ENCODE results near the gene TBCC.
"Not testable (repeated sequence)": the region's sequence is repeated elsewhere in the genome, so short reads cannot be mapped to it uniquely, and the experiment has no call there.

TBCC gene

DNA sequence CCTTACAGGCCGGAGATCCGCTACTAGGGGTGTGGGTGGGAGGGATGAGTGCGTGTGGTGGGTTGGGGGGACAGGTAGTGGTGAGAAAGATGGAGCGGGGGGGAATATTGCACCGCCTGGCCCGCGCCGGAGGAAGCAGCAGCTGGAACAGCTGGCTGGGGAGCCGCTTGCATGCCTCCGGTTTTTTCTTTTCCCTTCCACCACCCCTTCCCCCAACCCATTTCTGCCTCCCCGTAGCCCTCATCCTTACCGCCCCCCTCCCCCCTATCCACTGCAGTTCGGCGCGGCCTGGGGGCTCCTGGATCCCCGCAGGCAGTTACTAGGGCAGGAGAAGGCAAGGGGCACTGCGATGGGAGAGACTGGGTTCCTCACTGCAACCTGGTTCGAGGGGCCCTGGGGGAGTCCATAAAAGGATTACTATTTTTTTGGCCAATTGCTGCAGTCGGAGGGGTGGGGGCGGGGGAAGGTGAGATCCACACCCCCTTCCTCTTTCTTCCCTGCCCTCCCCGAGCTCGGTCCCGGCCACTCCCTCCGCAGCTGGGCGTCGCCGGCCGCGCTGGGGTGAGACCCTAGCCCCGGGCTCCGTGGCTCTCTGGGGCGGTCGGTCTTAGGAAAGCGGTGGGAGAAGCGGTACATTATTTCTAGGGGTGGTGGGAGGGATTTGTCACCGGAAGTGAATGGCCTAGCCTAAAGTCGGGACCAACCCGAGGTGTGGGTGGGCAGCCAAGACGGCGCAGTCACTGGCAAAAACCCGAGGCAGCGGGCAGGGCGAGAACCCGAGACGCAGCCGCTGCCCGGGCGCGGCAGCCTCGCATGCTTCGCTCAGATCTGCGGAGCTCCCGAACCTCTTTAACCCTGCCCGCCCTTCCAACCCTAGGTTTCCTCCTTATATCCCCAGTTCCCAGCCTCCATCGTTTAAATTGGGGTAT is 824 bp upstream of the TBCC start:
- Histone ChIP-seq H3K9ac (ENCODE audit: low read depth, low read length) (peak overlapping the region; percentile 92), H3K9me3 (ENCODE audit: control insufficient read depth, insufficient read depth, low read length) (no peaks in the 10 kb centered on the region), H3K4me1 (ENCODE audit: control insufficient read depth, insufficient read depth, low read length) (peaks cover 2% of the 10 kb centered on the region), H3K36me3 (ENCODE audit: control insufficient read depth, insufficient read depth, low read length) (no peaks in the 10 kb centered on the region), H3K27me3 (ENCODE audit: control insufficient read depth, insufficient read depth, low read length) (no peaks in the 10 kb centered on the region), H3K4me3 (ENCODE audit: low read depth, low read length) (peak overlapping the region; percentile 92)

DNA sequence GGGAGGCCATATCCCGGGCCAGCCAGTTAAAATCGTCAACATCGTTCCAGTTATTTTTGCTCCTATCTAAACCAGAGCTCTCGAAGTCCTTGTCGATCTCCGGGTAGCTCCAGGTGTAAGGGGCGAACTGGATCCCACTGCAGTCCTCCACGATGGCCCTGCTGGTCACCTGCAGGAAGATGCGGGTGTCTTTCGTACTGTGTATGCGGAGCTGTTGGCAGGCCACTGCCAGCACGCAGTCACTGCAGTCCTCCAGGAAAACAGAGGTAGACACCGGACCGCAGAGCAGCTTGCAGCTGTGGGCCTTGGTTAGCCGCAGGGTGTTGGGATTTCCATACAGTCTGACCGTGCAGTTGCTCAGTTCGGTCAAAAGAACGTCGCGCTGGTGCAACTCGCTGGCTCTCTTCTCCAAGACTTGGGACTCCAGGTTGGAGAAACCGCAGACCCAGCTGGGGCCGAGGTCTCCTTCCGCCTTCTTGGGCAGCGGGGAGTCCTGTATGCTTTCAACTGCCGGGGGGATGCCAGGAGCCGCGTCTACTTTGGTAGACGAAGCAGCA is 742 bp downstream of the TBCC start:
- Histone ChIP-seq H3K27me3 (ENCODE audit: control insufficient read depth, insufficient read depth, low read length) (no peaks in the 10 kb centered on the region), H3K4me3 (ENCODE audit: low read depth, low read length) (peak overlapping the region; percentile 99), H3K9me3 (ENCODE audit: control insufficient read depth, insufficient read depth, low read length) (no peaks in the 10 kb centered on the region), H3K4me1 (ENCODE audit: control insufficient read depth, insufficient read depth, low read length) (no peaks in the 10 kb centered on the region), H3K36me3 (ENCODE audit: control insufficient read depth, insufficient read depth, low read length) (no peaks in the 10 kb centered on the region), H3K9ac (ENCODE audit: low read depth, low read length) (peak overlapping the region; percentile 91)

GRCh38 chr6:42744351-42744893 is 1.5 kb downstream of the TBCC start:
- Histone ChIP-seq H3K9ac (ENCODE audit: low read depth, low read length) (peak overlapping the region; percentile 91), H3K4me1 (ENCODE audit: control insufficient read depth, insufficient read depth, low read length) (no peaks in the 10 kb centered on the region), H3K36me3 (ENCODE audit: control insufficient read depth, insufficient read depth, low read length) (no peaks in the 10 kb centered on the region), H3K27me3 (ENCODE audit: control insufficient read depth, insufficient read depth, low read length) (no peaks in the 10 kb centered on the region), H3K4me3 (ENCODE audit: low read depth, low read length) (peak overlapping the region; percentile 99), H3K9me3 (ENCODE audit: control insufficient read depth, insufficient read depth, low read length) (no peaks in the 10 kb centered on the region)

DNA sequence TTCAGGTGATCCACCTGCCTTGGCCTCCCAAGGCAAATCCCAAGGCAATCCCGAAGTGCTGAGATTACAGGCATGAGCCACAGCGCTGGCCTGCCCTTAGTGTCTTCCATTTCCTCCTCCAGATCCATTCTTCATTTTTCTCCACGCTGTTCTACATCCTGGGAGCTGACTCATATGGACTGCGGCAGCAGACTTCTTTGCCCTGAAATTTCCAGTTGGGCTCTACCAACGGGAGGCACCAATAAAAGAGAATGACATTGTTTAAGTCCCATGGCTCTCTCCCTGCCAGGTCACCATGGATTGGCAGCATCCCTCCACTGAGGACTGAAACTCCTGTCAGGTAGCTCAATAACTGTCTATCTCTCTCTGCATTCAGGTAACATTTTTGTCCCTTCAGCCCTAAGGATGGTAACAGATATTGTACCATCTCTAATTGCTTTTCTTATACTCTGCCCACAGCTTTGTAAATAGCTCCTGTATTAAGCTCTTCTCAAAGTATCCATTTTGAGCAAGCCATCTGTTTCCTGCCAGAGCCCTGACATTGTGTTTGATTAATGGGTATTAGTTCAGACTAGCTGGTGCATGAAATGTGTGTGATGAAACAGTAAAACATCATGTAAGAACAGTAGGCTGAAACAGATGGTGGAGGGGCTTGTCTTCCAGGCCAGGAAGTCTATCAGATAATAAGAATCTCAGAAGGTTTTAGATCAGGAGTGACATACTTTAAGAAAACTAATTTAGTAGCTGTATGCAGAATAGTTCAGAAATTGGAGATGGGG is 3.6 kb downstream of the TBCC start:
- H3K4me3 ChIP-seq (ENCODE audit: low read depth, low read length), result no peak overlapping the region
- H3K4me1 ChIP-seq (ENCODE audit: control insufficient read depth, insufficient read depth, low read length), result no peaks in the 10 kb centered on the region
- no peak overlapping the region for H3K9ac ChIP-seq (ENCODE audit: low read depth, low read length)
- no peaks in the 10 kb centered on the region for H3K36me3 ChIP-seq (ENCODE audit: control insufficient read depth, insufficient read depth, low read length)
- H3K9me3 ChIP-seq (ENCODE audit: control insufficient read depth, insufficient read depth, low read length), result no peaks in the 10 kb centered on the region
- H3K27me3 ChIP-seq (ENCODE audit: control insufficient read depth, insufficient read depth, low read length), result no peaks in the 10 kb centered on the region

DNA sequence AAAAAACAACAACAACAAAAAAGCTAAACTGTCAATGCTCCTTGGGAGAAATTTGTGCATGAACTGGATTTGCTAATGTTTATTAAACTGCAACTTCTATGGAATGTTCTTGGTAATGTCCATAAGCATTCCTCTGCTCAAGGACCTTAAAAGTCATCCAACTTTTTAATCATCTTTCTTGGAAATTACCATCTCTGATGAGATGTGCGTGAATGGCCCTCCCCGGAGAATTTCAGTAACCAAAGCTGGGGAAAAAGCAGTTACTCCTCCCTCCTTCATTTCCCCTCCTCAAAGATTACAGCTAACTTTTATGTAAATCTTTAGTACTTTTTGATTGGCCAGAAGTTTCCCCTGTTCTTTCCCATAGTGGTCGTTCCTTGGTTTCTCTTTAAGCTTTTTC is 5.2 kb downstream of the TBCC start:
- Histone ChIP-seq H3K36me3 (ENCODE audit: control insufficient read depth, insufficient read depth, low read length) (no peaks in the 10 kb centered on the region), H3K4me1 (ENCODE audit: control insufficient read depth, insufficient read depth, low read length) (no peaks in the 10 kb centered on the region), H3K4me3 (ENCODE audit: low read depth, low read length) (no peak overlapping the region), H3K9me3 (ENCODE audit: control insufficient read depth, insufficient read depth, low read length) (no peaks in the 10 kb centered on the region), H3K9ac (ENCODE audit: low read depth, low read length) (no peak overlapping the region), H3K27me3 (ENCODE audit: control insufficient read depth, insufficient read depth, low read length) (no peaks in the 10 kb centered on the region)

- Histone ChIP-seq H3K27me3 (ENCODE audit: control insufficient read depth, insufficient read depth, low read length) (no peaks in the 10 kb centered on the region), H3K4me3 (ENCODE audit: low read depth, low read length) (no peak overlapping the region), H3K4me1 (ENCODE audit: control insufficient read depth, insufficient read depth, low read length) (no peaks in the 10 kb centered on the region), H3K36me3 (ENCODE audit: control insufficient read depth, insufficient read depth, low read length) (no peaks in the 10 kb centered on the region), H3K9me3 (ENCODE audit: control insufficient read depth, insufficient read depth, low read length) (no peaks in the 10 kb centered on the region), H3K9ac (ENCODE audit: low read depth, low read length) (no peak overlapping the region)
Observed at GRCh38 chr6:42735976-42736375, 9.9 kb downstream of the TBCC start.

DNA sequence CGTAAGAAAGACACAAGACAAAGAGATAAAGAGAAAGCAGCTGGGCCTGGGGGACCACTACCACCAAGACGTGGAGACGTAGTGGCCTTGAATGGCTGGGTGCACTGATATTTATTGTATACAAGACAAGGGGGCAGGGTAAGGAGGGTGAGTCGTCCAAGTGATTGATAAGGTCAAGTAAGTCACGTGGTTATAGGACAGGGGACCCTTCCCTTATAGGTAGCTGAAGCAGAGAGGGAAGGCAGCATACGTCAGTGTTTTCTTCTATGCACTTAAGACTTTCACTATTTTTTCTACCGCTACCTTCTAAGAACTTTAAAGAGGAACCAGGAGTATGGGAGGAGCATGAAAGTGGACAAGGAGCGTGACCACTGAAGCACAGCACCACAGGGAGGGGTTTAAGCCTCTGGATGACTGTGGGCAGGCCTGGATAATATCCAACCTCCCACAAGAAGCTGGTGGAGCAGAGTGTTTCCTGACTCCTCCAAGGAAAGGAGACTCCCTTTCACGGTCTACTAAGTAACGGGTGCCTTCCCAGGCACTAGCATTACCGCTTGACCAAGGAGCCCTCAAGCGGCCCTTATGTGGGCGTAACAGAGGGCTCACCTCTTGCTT is 11.9 kb downstream of the TBCC start:
- not testable (repeated sequence) for H3K4me3 ChIP-seq (ENCODE audit: low read depth, low read length); H3K36me3 ChIP-seq (ENCODE audit: control insufficient read depth, insufficient read depth, low read length); H3K9me3 ChIP-seq (ENCODE audit: control insufficient read depth, insufficient read depth, low read length); H3K4me1 ChIP-seq (ENCODE audit: control insufficient read depth, insufficient read depth, low read length); H3K9ac ChIP-seq (ENCODE audit: low read depth, low read length); H3K27me3 ChIP-seq (ENCODE audit: control insufficient read depth, insufficient read depth, low read length)

GRCh38 chr6:42729731-42730130 is 16.2 kb downstream of the TBCC start:
- Histone ChIP-seq H3K9ac (ENCODE audit: low read depth, low read length) (no peak overlapping the region), H3K36me3 (ENCODE audit: control insufficient read depth, insufficient read depth, low read length) (no peaks in the 10 kb centered on the region), H3K9me3 (ENCODE audit: control insufficient read depth, insufficient read depth, low read length) (no peaks in the 10 kb centered on the region), H3K4me3 (ENCODE audit: low read depth, low read length) (no peak overlapping the region), H3K4me1 (ENCODE audit: control insufficient read depth, insufficient read depth, low read length) (peaks cover 7% of the 10 kb centered on the region), H3K27me3 (ENCODE audit: control insufficient read depth, insufficient read depth, low read length) (no peaks in the 10 kb centered on the region)

GRCh38 chr6:42727627-42728026 is 18.3 kb downstream of the TBCC start:
- H3K9me3 ChIP-seq (ENCODE audit: control insufficient read depth, insufficient read depth, low read length), result no peaks in the 10 kb centered on the region
- peaks cover 7% of the 10 kb centered on the region for H3K4me1 ChIP-seq (ENCODE audit: control insufficient read depth, insufficient read depth, low read length)
- H3K36me3 ChIP-seq (ENCODE audit: control insufficient read depth, insufficient read depth, low read length), result no peaks in the 10 kb centered on the region
- H3K4me3 ChIP-seq (ENCODE audit: low read depth, low read length), result no peak overlapping the region
- no peaks in the 10 kb centered on the region for H3K27me3 ChIP-seq (ENCODE audit: control insufficient read depth, insufficient read depth, low read length)
- H3K9ac ChIP-seq (ENCODE audit: low read depth, low read length), result no peak overlapping the region

DNA sequence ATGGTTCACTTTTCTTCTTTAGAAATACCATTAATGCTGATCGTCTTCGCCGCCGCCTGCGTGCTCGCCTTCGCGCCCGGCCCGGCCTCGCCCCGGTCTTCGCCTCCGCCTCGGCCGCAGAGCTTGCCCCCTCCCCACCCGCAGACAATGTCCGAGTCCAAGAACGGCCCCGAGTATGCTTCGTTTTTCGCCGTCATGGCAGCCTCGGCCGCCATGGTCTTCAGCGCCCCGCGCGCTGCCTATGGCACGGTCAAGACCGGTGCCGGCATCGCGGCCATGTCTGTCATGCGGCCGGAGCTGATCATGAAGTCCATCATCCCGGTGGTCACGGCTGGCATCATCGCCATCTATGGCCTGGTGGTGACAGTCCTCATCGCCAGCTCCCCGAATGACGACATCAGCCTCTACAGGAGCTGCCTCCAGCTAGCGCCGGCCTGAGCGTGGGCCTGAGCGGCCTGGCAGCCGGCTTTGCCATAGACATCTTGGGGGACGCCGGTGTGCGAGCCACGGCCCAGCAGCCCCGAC is 18.8 kb downstream of the TBCC start:
- no peak overlapping the region for H3K9ac ChIP-seq (ENCODE audit: low read depth, low read length)
- H3K4me1 ChIP-seq (ENCODE audit: control insufficient read depth, insufficient read depth, low read length), result peaks cover 7% of the 10 kb centered on the region
- H3K9me3 ChIP-seq (ENCODE audit: control insufficient read depth, insufficient read depth, low read length), result no peaks in the 10 kb centered on the region
- no peaks in the 10 kb centered on the region for H3K36me3 ChIP-seq (ENCODE audit: control insufficient read depth, insufficient read depth, low read length)
- no peaks in the 10 kb centered on the region for H3K27me3 ChIP-seq (ENCODE audit: control insufficient read depth, insufficient read depth, low read length)
- H3K4me3 ChIP-seq (ENCODE audit: low read depth, low read length), result no peak overlapping the region

DNA sequence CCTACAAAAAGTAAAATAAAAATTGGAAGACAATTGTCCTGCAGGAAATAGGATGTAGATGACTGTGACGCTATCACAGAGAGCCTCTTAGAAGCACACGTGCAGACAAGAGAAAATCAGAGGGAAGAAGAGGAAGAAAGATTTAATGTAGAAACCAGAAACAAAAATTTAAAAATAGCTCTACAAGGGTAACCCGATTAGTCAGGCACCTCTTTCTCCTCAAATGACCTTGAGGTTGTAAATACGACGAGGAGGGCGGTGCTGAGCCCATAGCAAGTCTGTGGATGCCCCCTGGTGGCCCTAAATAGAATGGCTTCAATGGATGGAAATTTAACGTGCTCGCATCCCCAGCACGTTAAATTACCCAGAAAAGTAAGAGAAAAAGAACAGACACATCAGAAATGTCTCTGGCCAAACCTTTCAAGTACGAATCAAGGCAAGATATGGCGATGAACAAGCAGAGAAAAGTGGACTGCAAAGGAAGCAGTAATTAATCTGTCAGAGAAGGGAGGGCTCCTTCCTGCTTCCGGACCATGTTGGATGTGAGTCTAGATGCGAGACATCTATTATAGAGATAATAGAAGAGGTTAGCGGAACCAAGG is 19.3 kb downstream of the TBCC start:
- Histone ChIP-seq H3K4me1 (ENCODE audit: control insufficient read depth, insufficient read depth, low read length) (peaks cover 7% of the 10 kb centered on the region), H3K36me3 (ENCODE audit: control insufficient read depth, insufficient read depth, low read length) (no peaks in the 10 kb centered on the region), H3K4me3 (ENCODE audit: low read depth, low read length) (no peak overlapping the region), H3K27me3 (ENCODE audit: control insufficient read depth, insufficient read depth, low read length) (no peaks in the 10 kb centered on the region), H3K9ac (ENCODE audit: low read depth, low read length) (peak overlapping the region; percentile 18), H3K9me3 (ENCODE audit: control insufficient read depth, insufficient read depth, low read length) (no peaks in the 10 kb centered on the region)
